T-helper 1 cell treated with Interleukin-12 subunit alpha and Interleukin-12 subunit beta and Interleukin-4 antibody, amounts not matched to agents 30 ng/mL and 1 ng/mL, for 36 hours (primary cell): Measurements from ENCODE around the gene PCGF3. TPM values are rescaled to one million over a fixed set of nuclear protein-coding genes. Genes with fewer than 3 reads are reported as not detected.
"Not testable (repeated sequence)": the region's sequence is repeated elsewhere in the genome, so short reads cannot be mapped to it uniquely, and the experiment has no call there.

Experiments used
- intact Hi-C: fragments of 100-400 bp; cut with micrococcal nuclease; formaldehyde crosslinking; loops from one replicate; pipeline ENCODE4 v1.15.1; 2024
- total RNA-seq: library from RNA; stranded (reverse); gene quantifications from 2 replicates; pipeline ENCODE4 v1.2.3, GENCODE V29; 2022

PCGF3 gene
- total RNA-seq, 1 donor from 2014 or later, result 43.1 TPM

DNA sequence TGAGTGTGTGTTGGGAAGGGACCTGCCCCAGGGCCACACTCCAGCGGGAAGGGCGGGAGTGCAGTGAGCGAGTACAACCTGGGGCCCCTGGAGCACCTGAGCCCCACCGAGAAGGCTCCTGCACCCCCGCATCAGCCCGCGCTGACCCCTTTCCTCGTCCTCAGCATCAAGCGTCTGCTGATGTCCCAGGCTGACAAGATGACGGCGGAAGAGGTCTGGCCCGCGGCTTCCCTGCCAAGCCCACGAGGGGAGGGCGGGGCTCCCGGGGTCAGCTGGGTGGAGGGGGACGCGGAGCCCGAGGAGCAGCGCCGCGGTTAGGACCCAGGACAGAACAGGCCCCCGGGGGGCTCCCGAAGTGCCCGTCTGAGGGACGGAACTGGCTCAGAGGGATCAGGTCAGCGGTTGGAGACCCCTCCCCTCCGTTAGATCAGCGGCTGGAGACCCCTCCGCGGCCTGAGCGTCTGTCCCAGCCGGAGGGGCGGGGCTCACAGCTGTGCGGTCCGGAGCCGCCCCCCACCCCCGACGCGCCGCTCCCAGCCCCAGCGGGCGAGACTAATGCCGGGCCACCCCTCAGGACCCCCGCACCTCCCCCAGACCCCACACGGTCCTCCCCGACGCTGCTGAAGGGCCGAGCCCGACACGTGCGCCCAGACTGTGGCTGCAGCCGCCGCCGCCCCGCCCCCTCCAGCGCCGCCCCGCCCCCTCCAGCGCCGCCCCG lies 24.5 kb upstream of the PCGF3 start:
- intact Hi-C loops, result no loop called here

DNA sequence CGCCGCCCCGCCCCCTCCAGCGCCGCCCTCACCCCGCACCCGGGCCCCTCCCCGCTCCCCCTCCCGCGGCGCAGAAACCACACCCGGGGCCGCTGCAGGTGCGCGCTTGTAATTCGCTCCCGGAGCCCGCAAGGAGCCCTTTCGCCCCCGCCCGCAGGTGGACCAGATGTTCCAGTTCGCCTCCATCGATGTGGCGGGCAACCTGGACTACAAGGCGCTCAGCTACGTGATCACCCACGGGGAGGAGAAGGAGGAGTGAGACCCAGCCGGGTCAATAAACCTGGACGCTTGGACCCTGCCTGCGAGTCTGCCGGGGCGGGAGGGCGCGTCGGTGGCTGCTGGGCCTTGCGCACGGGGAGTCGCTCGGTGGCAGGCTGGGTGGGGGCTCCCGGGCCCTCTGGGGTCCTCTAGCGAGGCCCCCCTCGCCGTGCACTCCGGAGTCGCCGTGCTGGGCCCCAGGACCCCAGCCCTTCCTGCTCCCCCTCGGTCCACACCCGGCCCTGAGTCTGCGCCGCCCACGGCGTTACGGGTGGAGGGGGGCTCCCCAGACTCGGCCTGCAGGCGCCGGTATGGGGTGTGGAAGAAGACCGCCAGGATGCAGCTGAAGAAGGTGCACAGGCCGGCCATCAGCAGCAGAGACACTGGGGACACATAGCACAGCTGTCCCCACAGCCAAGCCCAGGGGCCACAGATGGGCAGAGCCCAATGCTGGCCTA lies 23.7 kb upstream of the PCGF3 start:
- intact Hi-C loops, result no loop called here

DNA sequence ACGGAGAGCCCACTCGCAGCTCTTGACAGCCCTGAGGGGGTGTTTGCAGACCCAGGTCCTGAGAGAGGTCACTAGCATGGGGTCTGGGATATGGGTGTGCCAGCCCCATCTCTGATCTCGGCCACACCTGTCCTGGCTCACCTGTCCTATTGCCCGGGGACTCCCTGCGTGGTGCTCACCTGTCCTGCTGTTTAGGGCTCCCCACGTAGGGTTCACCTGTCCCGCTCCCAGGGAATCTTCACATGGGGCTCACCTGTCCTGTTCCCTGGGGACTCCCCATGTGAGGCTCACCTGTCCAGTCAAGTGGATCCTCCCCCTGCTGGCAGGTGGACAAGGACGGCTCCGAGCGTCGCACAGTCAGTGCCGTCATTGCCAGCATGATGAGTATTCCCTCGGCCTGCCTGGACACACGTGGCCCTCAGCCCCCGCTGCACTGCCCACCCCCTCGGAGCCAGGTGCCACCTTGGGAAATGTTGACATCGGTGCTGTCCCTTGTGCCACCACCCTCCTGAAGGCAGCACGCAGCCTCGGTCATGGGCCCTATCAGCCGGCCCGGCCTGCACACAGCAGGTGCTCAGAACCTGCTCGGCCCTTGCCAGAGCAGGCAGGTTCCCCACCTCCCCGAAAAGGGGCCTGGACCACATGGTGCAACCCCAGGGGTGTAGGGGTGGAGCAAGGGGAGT lies 23.0 kb upstream of the PCGF3 start:
- intact Hi-C loops, result no loop called here

DNA sequence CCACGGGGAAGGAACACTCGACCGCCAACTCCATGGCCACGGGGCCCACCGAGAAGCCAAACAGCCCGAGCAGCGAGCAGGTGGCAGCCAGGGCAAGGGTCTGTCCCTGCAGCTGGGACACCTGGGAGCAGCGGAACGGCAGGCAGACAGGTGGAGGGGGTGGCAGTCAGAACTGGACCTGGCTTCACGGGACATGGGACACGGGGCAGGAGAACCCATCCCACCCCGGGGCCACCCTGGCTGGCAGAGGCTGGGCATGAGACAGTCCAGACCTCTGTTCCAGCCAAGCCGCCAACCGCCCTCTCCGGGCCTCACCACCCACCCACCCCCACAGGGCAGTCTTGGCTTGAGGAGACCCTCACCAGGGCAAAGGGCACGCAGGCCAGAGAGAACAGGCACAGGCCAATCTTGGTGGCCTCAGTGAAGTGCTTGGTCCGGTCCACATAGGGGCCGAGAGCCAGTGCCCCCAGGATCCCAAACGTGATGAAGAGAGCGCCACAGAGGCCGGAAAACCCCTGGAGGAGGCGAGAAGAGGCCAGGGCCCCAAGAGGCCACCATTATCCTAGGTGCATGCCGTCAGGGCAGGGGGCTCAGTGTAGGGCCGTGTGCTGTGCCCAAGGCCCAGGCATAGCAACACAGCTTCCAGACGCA lies 22.3 kb upstream of the PCGF3 start:
- intact Hi-C loops, result no loop called here

DNA sequence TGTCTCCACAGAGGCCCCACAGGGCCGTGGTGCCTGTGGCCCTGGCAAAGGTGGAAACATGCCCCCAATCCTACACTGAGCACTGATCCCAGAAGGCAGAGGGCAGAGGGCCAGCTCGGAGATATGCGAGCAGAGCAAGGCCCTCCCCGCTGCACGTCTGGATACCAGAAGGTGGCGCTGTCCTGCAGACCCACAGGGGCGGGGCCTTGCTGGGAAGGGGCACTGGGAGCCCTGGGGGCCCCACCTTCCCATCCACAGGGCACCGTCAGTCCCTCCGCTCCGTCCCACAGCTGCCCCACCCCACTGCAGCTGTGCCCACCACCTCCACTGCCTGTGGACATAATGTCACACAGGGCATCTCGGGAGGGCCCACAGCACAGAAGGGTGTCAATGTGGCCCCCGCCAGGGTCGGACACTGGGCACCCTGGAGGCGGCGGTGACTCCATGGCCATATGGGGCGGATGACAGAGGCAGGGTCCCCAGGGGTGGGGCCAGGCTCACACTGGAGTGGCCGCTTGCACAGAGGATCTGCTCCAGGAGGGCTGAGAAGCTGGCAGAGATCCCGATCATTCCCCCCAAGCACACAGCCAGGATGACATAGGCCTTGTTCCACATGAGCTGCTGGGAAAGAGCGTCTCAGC lies 21.5 kb upstream of the PCGF3 start:
- intact Hi-C loops, result loop anchor here (1.0 kb wide), 1 partner anchor 21 kb away; the partner anchor contains the start of gene PCGF3

DNA sequence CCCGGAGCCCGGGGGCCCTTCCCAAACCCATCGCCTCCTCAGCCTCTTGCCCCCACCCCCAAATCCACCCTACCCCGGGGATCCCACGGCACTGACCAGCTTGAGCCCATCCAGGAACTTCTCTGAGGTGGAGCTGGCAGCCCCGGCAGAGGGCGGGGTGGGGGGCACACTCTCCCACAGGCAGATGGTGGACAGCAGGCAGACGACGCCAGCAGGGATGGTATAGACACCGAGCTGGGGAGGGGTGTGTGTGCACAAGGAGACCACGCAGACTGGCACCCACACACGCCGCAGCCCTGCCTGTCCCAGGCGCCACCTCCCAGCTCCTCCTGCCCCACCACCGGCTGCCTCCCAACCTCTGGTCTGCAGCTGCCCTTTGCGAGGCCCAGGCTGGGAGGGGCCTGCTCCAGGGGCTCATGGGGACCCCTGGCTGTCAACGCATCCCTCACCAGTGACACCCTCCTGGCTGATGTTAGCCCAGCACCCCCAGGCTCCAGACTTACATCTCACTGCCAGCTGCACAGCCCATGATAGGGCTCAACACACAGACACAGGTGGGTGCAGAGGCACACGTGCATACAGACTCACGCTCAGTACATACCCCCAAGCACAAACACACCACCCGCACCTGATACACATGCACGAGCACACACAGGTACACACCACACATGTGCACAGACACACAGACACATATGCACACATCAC lies 20.9 kb upstream of the PCGF3 start:
- intact Hi-C loops, result loop anchor here (1.0 kb wide), 1 partner anchor 21 kb away; the partner anchor contains the start of gene PCGF3

DNA sequence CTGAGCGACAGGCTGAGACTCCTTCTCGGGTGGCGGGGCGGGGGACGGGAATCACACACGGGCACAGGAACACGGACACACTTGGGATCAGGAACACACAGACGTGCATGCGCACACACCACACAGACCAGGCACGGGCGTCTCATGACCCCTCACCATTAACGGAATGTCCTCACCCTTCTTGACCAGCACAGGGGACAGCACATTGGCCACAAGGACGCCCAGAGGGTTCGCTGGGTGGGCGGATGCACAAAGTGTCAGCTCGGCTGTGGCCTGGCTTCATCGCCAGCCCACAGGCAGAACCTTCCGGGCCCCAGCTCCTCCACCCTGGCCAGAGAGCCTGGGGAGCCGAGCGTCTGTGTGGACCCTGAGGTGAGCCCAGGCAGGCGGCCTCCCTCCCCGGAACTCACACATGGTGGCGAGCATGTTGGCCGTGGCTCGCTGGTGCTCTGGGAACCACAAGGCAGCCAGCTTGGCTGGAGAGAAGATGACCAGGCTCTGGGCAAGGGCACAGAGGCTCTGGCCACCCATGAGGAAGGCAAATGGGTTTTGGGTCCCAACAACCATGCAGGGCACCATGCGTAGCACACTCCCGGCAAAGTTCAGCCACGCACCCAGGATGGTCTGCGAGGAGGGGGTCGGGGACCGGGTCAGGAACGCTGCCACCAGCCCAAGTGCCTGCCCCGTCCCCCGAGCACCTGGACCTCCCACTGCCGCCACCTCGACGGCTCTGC lies 19.8 kb upstream of the PCGF3 start:
- intact Hi-C loops, result no loop called here

DNA sequence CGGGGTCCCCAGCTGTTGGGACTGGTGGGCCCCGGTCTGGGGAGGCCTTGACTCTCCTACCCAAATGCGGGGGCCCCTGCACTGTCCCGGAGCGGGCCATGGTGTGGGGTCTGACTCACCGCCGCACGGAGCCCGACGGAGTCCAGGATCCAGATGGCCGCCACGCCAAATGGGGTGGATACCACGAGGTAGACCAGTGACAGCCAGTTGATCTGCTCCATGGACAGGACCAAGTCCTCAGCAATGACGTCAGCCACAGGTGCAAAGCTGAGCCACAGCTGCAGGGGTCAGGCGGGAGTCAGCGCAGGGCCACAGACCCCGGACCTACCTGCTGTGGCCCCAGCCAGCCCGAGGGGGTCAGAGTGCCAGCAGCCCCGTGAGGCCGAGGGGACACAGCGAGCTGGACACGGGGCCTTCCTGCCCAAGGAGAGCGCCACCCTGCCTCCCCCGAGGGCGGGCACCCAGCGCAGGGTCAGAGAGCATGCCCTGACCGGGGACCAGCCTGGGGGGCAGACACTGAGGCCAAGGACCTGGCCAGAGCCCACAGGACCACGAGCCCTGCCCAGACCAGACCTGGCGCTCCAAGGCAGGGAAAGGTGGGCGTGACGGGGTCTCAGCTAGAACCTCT lies 19.1 kb upstream of the PCGF3 start:
- intact Hi-C loops, result no loop called here

DNA sequence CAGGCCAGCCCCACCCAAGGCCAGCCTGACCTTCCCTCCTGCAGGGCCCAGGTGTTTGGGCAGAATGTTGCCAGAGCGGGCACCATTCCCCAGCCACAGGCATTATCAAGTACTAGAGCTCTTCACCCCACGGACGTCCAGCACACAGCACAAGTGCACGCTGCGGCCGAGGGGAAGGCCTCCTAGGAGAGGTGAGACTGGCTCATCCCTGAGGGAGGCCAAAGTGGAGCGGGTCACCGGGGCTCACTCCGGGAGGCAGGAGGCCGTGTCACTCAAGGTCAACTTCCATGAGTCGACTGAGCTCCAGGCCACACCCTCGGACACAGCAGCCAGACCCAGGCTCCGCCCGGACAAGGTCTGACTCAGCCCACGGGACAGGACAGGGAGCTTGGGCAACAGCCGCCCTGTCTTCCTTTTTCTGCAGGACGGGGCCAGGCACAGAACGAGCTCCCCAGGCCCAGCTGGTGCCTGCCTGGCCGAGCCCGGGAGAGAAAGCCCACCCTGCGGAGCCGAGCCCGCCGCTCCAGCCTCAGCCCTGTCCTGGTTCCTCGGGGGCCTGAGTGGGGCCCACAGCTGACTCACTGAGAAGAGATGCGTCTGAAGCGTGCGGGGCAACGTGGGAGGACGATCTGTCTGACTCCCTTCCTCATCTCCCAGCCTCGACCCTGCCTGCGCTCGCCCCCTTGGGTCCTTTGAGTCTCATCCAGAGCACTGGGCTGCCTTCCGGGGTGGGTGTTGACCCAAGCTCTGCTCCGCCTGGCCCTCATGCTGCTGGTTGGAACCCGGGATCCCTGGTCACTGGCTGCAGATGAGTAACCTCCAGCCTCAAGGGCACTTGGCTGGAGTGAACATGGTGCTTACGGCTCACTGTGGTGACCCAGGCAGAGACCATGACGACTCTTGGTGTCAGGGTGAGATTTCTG lies 18.3 kb upstream of the PCGF3 start:
- intact Hi-C loops, result no loop called here

DNA sequence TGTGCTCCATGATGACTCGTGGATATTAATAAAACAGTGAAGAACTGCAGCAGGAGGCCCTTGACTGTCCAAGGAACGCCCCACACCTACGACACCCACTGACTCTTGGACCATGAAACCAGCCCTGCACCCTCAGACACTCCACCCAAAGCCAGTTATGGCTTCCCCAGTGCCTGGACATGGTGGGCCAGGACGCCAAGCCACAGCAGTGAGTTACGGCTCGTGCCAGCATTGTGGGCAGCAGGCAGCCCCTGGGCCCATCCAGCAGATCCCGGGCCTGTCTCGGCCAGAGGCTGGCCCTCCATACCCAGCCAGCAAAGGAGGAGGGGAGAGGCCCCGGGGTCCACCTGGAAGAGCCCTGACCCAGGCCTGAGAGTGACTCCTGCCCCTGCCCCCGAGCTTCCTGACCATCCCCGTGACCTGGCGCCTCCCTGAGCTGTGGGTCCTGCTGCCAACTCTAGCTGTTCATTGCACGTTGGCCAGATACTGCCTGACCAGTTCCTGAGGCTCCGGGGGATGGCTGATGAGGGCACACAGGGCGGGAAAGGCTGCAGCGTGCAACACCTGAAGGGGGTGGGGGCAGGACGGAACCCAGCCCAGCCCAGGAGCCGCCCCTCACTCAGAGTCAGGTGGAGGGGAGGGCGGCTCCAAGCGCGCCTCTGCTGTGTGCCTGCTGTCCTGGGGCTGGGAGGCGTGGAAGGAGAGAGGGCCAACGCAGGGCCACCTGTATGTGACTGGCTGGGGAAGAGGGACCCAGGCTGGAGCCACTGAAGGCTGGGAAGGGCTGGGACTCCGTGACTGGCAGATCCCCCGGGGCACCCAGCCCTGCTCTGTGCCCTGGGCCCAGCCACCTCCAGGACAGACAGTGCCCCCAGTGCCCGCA lies 17.4 kb upstream of the PCGF3 start:
- intact Hi-C loops, result no loop called here

DNA sequence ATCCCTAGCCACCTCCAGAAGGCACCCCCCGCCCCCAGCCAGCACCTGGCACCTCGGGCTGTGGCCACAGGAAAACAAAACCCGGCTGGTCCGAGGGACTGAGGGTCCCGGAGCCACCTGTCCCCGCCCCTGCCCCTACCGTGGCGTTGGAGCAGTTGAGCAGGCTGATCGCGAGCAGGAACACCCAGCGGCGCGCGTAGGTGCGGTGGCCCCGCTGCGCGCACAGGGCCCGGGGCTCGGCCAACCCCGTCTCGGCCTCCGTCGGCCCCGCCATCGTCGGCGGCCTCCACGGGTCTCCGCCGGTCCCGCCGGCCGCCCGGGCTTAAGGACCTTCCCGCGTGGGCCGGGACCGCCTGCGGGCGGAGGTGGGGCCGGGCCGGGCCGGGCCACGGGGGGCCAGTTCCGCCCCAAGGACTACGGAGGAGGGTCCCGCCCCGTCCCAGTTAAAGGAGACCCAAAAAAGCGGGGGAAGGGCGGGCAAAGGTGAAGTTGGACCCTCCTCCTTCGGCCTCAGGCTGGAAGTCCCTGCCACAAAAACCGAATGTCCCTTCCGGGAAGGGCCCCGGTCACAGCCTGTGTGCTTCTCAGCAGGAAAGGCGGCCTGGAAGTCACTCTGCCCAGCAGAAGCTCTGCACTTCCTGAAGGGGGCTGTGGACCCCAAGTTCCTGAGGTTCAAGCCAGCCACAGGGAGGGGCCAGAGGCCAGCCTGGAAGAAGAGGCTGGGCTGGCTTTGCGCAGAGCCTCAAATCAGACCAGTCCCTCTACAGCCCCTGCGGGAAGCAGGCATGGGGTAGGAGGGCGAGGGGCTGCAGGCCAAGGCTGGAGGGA lies 16.6 kb upstream of the PCGF3 start, which contains the start of gene SLC49A3:
TSS of gene SLC49A3 (minus strand) at position 298 of the 828 bp plus-strand sequence. CDS start at position 274, 24 bp downstream.
- intact Hi-C loops, result no loop called here

DNA sequence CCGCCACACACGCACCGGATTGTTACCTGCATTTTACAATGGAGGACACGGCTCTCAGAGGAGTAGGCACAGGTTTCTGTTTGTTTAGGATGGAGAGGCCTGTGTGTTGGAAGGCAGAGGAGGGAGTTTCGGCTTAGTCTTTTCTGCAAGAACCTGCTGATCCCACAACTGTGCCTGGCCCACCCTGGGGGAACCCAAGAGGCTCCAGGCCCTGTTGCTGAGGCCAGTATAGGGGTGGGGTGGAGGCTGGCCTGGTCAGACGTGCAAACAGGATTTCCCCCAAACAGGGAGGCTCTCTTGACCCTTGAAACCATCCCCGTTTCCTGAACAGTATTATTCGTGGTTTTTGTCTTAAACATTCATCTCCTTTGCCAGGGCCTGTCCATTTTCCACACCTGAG lies 15.9 kb upstream of the PCGF3 start:
- intact Hi-C loops, result no loop called here

DNA sequence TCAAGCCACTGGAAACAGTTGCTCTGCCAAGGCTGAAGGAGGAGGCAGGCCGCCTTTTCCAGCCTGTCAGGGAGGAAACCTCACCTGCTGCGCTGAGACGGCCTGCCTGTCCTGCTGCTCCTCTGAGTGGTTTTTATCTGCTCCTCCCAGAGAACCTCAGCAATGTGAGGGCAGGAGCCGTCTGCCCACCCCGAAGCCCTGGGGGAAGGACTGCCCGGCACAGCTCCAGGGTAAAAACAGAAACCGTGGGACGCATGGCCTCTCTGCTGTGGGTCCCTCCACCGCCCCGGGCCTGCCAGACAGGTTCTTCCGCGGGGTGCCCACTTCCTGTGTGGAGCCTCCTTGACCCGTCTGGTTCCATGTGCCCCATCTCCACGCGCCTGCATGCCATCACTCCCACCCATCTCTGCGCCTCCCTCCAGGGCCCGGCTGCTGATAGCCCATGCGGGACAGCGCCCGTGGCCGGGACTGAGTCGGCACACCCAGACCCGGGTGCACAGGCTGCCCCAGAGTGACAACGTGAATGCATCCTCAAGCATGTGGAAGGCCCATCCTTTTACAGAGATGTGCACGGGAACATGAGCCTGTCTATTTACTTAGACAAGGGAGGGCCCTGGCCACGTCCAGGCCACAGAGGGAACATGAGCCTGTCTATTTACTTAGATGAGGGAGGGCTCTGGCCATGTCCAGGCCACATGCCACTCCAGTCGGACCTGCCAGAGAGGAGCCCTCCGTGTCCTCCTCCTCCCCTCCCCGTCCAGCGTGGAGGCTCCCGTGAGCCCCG lies 12.7 kb upstream of the PCGF3 start:
- intact Hi-C loops, result no loop called here

DNA sequence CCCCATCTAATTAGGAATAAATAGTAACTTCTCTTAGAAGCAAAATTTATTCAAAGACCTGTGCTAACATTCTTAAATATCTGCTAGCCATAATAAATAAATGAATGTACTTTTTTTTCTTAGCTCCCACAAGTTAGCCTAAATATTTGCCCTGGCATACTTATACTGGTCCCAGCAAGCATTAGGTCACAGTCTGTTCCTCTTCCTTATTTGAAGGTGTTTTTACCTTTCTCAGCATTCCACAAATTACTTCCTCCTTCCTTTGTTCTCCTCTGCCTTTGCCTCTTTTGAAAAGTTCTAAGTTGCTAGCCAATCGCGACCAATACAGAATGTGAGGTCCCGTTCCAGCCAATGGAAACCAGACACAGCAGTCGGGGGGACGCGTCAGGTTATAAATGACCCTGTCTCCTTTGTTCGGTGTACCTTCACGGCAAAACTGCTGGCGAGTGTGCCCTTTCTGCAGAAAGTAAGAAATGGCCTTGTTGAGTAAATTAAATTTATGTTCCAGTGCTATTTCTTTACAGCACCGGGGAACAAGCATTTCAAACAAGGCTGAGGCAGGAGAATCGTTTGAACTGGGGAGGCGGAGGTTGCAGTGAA lies 11.2 kb upstream of the PCGF3 start:
- intact Hi-C loops, result not testable (repeated sequence)
